Hair follicle dermal papilla cell (primary cell): Measurements from ENCODE around the gene ZNF57. TPM values are rescaled to one million over a fixed set of nuclear protein-coding genes. Genes with fewer than 3 reads are reported as not detected.

Experiments
- total RNA-seq: library from RNA; depleted of rRNA; stranded (reverse); fragments of >200 nt; gene quantifications from 2 replicates; pipeline ENCODE4 v1.2.3, GENCODE V29; 2012

The ZNF57 gene
- total RNA-seq, result 6.3 and 7.9 TPM in 2 replicates

DNA sequence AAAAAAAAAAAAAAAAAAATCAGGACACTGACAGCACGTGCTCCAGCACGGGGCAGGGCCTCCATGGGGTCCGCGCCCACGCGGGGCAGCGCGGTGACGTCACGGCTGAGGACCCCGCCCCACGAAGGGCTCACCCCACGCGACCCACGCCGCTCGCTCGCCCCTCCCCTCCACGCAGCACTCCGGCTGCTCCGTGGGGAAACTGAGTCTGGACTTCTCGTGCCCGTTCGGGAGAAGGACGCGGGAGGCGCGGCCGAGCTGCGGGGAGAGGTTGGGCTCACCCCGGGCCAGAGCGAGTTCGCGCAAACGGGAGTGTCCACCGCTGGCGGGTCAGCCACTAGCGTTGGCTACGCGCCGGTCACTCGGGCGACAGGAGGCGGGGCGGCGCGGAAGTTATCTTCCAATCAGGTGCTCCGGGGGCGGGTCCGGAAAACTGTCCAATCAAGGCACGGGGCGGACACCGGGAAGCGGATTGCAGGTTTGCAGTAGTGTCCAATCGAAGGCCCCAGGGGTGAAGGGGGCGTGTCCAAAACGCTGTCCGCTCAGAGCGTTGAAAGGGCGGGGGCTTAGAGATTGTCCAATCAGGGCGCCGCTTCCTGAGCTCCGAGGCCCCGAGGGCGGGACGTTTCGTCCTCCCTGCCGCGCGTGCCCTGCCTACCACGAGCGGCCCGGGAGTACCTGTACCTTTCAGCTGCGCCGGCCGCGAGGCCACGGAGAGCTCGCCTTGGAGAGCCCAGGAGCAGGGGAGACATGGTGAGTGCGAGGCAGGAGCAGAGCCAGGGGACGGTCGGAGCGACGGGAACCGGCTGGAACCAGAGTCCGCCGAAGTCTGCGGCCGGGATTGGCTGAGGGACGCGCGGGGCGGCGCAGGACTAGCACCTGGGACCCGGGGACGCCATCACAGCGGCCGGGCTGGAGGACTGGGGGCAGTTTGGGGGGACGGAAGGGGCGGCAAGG, at the start of gene ZNF57:
Gene ZNF57 (plus strand): TSS at position 633 of the 957 bp plus-strand sequence. CDS start 118 bp downstream, at position 751.

DNA sequence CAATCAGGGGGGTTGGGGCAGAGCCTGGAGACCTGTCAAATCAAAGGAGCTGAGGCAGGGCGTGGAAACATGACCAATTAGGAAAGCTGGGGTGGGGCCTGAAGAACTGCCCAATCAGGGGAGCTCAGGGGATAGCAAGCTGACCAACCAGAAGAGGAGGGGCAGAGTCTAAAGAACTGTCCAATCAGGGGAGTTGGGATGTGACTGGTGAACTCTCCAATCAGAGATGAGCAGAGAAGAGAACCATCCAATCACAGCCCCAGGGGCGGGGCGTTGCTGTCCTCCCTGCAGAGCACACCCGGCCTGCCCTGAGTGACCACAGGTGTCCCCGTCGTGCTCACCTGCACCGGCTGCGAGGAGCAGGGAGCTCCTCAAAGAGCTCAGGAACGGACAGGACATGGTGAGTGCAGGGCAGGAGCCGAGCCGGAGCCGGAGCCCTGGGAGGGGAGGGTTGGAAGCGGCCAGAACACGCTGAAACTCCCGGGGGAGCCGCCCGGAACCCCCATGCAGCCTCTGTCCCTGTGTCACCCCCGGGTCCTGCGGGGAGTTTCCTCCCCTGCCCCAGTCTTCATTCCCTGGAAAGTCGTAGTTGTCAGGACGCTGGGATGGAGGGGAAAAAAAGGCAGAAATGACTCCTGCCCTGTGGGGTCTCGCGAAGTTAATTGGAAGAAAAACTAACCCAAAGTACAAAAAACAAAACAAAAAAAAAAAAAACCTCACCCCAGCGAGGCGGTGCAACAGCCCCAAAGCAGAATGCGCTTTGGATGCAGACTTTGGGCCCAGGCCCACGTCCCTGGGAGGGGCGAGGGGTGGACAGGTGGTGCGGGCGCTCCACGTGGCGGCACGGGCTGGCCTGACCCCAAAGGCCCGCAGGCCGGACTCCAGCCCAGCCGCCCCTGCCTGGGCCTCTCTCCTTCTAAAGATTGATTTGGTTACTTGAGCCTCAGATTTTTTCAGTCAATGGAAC, 33.4 kb upstream of the ZNF57 start, which contains the start of gene ZNF556:
Gene ZNF556 (plus strand): TSS at position 311 of the 967 bp plus-strand sequence. CDS start 87 bp downstream, at position 398.

DNA sequence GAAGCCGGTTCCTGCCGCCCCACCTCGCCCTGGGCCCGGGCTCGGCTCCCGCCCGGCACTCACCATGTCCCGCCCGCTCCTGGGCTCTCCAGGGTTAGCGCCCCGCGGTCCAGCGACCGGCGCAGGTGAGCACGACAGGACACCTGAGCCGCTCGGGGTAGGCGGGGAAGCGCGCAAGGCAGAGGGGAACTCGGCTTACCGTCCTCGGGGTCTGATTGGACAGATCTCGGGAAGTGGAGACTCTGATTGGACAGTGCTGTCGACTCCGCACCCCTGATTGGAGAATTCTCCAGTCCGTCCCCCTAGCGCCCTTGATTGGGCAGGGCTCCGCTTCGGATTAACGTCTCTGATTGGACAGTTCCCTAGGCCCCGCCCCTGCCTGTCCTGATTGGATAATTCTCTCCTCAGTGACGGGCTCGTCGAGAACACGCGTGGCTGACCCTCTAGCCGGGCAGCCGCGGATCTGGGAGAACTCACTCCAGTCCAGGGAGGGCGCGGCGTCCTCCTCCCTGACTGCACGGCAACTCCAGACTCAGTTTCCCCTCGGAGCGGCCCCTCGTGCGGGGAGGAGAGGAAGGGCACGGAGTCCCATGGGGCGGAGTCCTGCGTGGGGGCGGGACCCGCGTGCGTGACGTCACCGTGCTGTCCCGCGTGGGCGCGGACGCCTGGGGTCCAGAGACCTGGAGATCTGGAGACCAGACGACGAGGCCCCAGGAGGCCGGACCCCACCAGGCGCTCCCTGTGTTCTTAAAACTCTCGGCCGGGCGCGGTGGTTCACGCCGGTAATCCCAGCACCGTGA, 44.2 kb downstream of the ZNF57 start, which contains the start of gene ZNF77:
Gene ZNF77 (minus strand): TSS at position 197 of the 800 bp plus-strand sequence. CDS start 131 bp downstream, at position 66.

Other genes starting within 250 kb of the ZNF57 start
- 0.36 and 0.65 TPM in 2 replicates for gene GNG7, start 198.2 kb upstream of the ZNF57 start, total RNA-seq
- 2.8 and 4.7 TPM in 2 replicates for gene DIRAS1, start 179.6 kb upstream of the ZNF57 start, total RNA-seq
- gene SLC39A3, start 160.9 kb upstream of the ZNF57 start, total RNA-seq, result 17.4 and 24.2 TPM in 2 replicates
- 50.6 and 54.0 TPM in 2 replicates for gene SGTA, start 117.7 kb upstream of the ZNF57 start, total RNA-seq
- 49.7 and 52.7 TPM in 2 replicates for gene THOP1, start 115.4 kb upstream of the ZNF57 start, total RNA-seq
- gene ZNF554, start 81.1 kb upstream of the ZNF57 start, total RNA-seq, result 3.8 and 4.4 TPM in 2 replicates
- gene ZNF555, start 59.5 kb upstream of the ZNF57 start, total RNA-seq, result 8.5 and 8.9 TPM in 2 replicates
- 0.12 TPM in 1 of 2 replicates, not detected in the other for gene ZNF556, start 33.6 kb upstream of the ZNF57 start, total RNA-seq
- gene ZNF77, start 44.0 kb downstream of the ZNF57 start, total RNA-seq, result 2.9 and 5.3 TPM in 2 replicates
- gene TLE6, start 76.6 kb downstream of the ZNF57 start, total RNA-seq, result 1.1 and 2.3 TPM in 2 replicates
- 2.3 and 3.4 TPM in 2 replicates for gene TLE2, start 128.4 kb downstream of the ZNF57 start, total RNA-seq
- gene TLE5, start 161.6 kb downstream of the ZNF57 start, total RNA-seq, result 343 and 350 TPM in 2 replicates
- gene GNA11, start 193.4 kb downstream of the ZNF57 start, total RNA-seq, result 70.2 and 79.3 TPM in 2 replicates
- gene GNA15, start 235.1 kb downstream of the ZNF57 start, total RNA-seq, result 0.16 TPM in 1 of 2 replicates, not detected in the other